MCF 10A (cell line): ENCODE data around the gene PDE2A. TPM values are rescaled to one million over a fixed set of nuclear protein-coding genes. Genes with fewer than 3 reads are reported as not detected.

Experiments
- BruUV-seq: library from RNA; stranded (reverse); fragments of 400-500 nt; replicated peaks from 2 replicates; lab custom pipeline; 2021; lab: Mats Ljungman, UMichigan
- CTCF ChIA-PET: fragments of 300-600 bp; sonication (Branson Sonifier 250); formaldehyde crosslinking; extraction: SDS; loops from one replicate; lab custom pipeline; 2021; ENCODE audit warnings: antibody characterized with exemption, inconsistent platforms; lab: Yijun Ruan, JAX
- POLR2A ChIA-PET: fragments of 300-600, 350-650 bp; sonication (Branson Sonifier 250); formaldehyde crosslinking; extraction: SDS; loops from one replicate; lab custom pipeline; 2020; ENCODE audit warnings: antibody characterized with exemption, inconsistent platforms; lab: Yijun Ruan, JAX
- DNase-seq: peaks from one replicate; pipeline ENCODE4 v3.0.0-alpha.2; 2018; ENCODE audit not compliant: unreplicated experiment
- H3K27ac Mint-ChIP-seq: one replicate; pipeline ENCODE4 v1.8.0; 2022; ENCODE audit warnings: mild to moderate bottlenecking, low read depth, mixed read lengths; ENCODE audit not compliant: unreplicated experiment
- H3K27me3 Mint-ChIP-seq: one replicate; pipeline ENCODE4 v1.8.0; 2022; ENCODE audit warnings: mixed read lengths; ENCODE audit not compliant: insufficient read depth, unreplicated experiment
- H3K36me3 Mint-ChIP-seq: one replicate; pipeline ENCODE4 v1.8.0; 2022; ENCODE audit warnings: mild to moderate bottlenecking, moderate library complexity, mixed read lengths; ENCODE audit not compliant: insufficient read depth, unreplicated experiment
- H3K4me1 Mint-ChIP-seq: one replicate; pipeline ENCODE4 v1.8.0; 2022; ENCODE audit warnings: mixed read lengths; ENCODE audit not compliant: insufficient read depth, unreplicated experiment
- H3K4me3 Mint-ChIP-seq: one replicate; pipeline ENCODE4 v1.8.0; 2022; ENCODE audit warnings: mild to moderate bottlenecking, moderate library complexity, mixed read lengths; ENCODE audit not compliant: unreplicated experiment
- H3K9me3 Mint-ChIP-seq: one replicate; pipeline ENCODE4 v1.8.0; 2022; ENCODE audit warnings: mixed read lengths; ENCODE audit not compliant: unreplicated experiment
- CTCF ChIP-seq: fragments of 200-600 bp; IDR thresholded peaks from one replicate; pipeline ENCODE4 v1.8.0; 2022; ENCODE audit warnings: antibody characterized with exemption, mild to moderate bottlenecking; ENCODE audit not compliant: unreplicated experiment
- intact Hi-C: fragments of 100-400 bp; cut with micrococcal nuclease; formaldehyde crosslinking; loops from 2 replicates; pipeline ENCODE4 v1.14.1; 2022
- total RNA-seq: library from RNA; stranded (reverse); gene quantifications from 2 replicates; pipeline ENCODE4 v1.2.3, GENCODE V29; 2022

The PDE2A gene
- total RNA-seq, 1 experiment from 2014 or later, result 1.9 TPM

DNA sequence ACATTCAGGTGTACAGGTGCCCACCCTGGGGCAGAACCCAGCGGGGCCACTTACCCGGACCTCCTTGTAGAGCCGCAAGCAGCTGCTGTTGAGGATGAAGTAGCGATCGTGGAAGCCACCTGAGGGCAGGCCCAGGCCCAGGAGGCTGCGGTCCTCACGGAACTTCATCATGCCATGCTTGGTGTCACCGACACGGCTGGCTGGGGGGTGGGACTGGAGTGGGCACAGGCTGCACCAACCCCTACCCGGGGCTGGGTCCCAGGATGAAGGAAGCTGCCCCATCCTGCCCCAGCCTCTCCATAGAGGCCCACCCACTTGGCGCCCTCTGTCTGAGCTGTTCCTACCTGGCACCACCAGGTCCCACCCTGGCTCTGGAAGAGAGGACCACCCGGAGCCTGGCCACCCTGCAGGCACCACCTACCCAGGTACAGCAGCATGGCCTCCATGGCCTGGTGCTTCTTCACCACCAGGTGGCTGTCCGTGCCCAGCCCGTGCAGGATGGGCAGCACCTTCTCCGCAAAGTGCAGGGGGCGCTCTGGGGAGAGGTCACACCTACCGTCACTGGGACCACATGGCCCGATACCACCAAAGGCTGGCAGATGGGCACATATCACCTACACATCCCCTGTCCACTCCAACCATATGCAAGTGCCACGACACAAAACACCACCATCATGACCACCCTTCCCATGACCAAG is 19.2 kb upstream of the PDE2A start:
- TF ChIP-seq CTCF, result no peak
- BruUV-seq, result no TSS peak

DNA sequence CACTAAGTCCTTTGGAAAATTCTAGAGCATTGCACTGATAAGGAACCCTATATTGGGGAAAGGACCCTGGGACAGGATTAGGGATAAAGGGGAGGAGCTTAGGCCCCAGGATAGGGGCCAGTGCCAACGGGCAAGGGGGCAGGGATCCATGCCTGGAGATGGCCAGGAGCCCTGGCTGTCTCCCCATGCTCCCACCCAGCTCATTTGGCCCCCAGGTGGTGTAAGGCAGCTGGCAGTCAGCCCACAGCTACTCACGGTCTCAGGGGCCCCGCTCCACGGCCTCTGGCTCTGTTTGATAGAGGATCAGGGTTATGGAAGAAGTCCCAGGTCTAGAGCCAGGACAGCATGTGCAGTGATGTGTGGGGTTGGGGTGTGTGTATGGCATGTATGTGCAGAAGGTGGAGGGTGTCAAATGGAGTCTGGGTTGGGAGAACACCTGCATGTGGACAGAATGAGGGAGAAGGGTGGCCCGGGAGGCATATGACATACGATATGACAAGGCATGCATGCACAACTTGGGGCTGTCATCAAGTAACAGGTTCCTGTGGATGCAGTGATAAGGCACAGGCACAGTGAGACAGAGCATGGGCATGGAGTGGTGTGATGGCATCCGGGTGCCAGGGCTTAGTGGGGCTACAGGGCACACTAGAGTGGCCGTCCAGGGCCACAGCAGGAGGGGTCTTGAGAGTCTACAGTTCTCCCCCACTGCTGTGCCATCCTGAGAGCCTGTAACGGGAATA is 18.4 kb upstream of the PDE2A start:
- CTCF ChIA-PET, result interaction anchor here (0.6 to 1.1 kb wide), 2 partner anchors 8 to 12 kb away, joined by 4 read pairs; no protein-coding TSS in a partner anchor
- POLR2A ChIA-PET, result interaction anchor here (0.7 kb wide), 1 partner anchor 11 kb away, joined by 3 read pairs; no protein-coding TSS in a partner anchor
- no peak overlapping the region for H3K4me3 Mint-ChIP-seq
- TF ChIP-seq CTCF, result no peak
- no TSS peak for BruUV-seq
- peaks cover 47% of the 10 kb centered on the region for H3K36me3 Mint-ChIP-seq
- H3K27me3 Mint-ChIP-seq, result no peaks in the 10 kb centered on the region
- H3K27ac Mint-ChIP-seq, result no peak overlapping the region
- H3K9me3 Mint-ChIP-seq, result no peaks in the 10 kb centered on the region
- no peak for DNase-seq
- H3K4me1 Mint-ChIP-seq, result no peaks in the 10 kb centered on the region
- intact Hi-C loops, result no loop called here

More for the DNA sequence above, 19.2 kb upstream of the PDE2A start:
- Mint-ChIP-seq H3K4me3 (no peak overlapping the region), H3K27me3 (no peaks in the 10 kb centered on the region), H3K36me3 (peaks cover 53% of the 10 kb centered on the region), H3K27ac (no peak overlapping the region), H3K9me3 (no peaks in the 10 kb centered on the region), H3K4me1 (no peaks in the 10 kb centered on the region)
- intact Hi-C loops, result no loop called here
- POLR2A ChIA-PET, result no interaction called here
- CTCF ChIA-PET, result no interaction called here
- DNase-seq, result no peak

DNA sequence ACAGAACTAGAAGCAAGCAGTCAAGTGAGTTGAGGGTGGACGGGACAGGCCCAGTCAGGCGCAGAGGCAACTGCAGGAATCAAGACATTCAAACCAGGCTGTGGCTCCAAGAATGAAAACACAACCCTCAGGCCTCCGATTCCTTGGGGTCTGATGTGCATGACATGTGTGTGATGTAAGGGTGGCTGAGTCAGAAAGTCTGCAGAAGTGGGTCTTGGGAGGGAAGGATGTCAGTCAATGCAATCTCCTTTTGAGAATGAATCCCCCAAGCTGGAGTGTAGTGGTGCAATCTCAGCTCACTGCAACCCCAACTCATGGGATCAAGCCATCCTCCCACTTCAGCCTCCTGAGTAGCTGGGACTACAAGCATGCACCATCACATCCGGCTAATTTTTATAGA is 15.9 kb upstream of the PDE2A start:
- ChIA-PET POLR2A (no interaction called here), CTCF (no interaction called here)
- DNase-seq, result no peak
- intact Hi-C loops, result no loop called here
- BruUV-seq, result no TSS peak
- H3K4me1 Mint-ChIP-seq, result no peaks in the 10 kb centered on the region
- no peaks in the 10 kb centered on the region for H3K9me3 Mint-ChIP-seq
- no peak for TF ChIP-seq CTCF
- no peak overlapping the region for H3K4me3 Mint-ChIP-seq
- H3K36me3 Mint-ChIP-seq, result peaks cover 48% of the 10 kb centered on the region
- H3K27me3 Mint-ChIP-seq, result no peaks in the 10 kb centered on the region
- no peak overlapping the region for H3K27ac Mint-ChIP-seq

DNA sequence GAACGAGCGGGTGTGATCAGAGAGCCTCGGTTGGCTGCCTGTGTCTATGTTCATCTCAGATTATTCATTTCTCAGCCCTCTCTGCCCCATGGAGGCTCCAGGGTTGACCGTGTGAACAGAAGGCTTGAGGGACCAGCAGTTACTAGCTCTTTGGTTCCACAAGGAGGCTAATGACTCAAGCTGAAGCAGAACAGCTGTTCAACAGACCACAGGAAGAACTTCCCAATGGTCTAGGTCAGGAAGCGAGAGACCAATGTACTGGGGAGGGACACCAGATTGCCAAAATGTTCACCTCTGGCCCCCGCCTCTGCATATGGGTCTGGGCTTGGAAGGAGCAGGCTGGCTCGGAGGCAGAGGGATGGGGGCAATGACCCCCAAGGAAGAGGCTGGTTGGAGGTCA is 14.7 kb upstream of the PDE2A start:
- no peak for DNase-seq
- H3K36me3 Mint-ChIP-seq, result peaks cover 38% of the 10 kb centered on the region
- no peak overlapping the region for H3K27ac Mint-ChIP-seq
- TF ChIP-seq CTCF, result no peak
- CTCF ChIA-PET, result no interaction called here
- H3K9me3 Mint-ChIP-seq, result no peaks in the 10 kb centered on the region
- no peaks in the 10 kb centered on the region for H3K4me1 Mint-ChIP-seq
- intact Hi-C loops, result no loop called here
- H3K4me3 Mint-ChIP-seq, result no peak overlapping the region
- no TSS peak for BruUV-seq
- POLR2A ChIA-PET, result no interaction called here
- H3K27me3 Mint-ChIP-seq, result no peaks in the 10 kb centered on the region
